ENCODE data around the gene SMPD2. TPM values are rescaled to one million over a fixed set of nuclear protein-coding genes. Genes with fewer than 3 reads are reported as not detected.
"Not testable (repeated sequence)": the region's sequence is repeated elsewhere in the genome, so short reads cannot be mapped to it uniquely, and the experiment has no call there.

Gene SMPD2
- total RNA-seq, 2 donors from 2014 or later, result 5.5 TPM

DNA sequence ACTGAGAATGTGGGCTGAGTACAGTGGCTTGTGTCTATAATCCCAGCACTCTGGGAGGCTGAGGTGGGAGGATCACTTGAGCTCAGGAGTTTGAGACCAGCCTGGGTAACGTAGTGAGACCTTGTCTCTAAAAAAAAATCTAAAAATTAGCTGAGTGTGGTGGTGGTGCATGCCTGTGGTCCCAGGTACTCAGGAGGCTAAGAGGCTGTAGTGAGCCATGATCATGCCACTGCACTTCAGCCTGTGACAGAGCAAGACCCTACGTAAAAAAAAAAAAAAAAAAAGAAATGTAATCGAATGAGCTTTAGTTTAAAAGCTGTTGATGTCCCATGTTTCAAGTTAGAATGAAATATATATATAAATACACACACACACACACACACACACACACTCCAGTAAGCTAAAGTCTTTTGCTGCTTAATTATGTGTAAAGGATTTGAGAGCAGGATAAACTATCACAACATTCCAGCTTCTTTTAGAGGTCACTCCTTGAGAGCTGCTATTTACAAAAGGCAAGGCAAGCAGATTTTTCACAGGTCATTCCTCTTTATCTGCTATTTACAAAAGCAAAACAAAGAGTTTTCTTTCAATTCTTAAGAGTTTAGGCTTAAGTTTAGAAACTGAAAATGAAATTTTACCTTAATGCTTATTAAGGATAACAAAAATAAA, 19.8 kb downstream of the SMPD2 start:
- no peak overlapping the region for H3K27ac ChIP-seq
- no peaks in the 10 kb centered on the region for H3K27me3 ChIP-seq
- TF ChIP-seq, protein P1, sequence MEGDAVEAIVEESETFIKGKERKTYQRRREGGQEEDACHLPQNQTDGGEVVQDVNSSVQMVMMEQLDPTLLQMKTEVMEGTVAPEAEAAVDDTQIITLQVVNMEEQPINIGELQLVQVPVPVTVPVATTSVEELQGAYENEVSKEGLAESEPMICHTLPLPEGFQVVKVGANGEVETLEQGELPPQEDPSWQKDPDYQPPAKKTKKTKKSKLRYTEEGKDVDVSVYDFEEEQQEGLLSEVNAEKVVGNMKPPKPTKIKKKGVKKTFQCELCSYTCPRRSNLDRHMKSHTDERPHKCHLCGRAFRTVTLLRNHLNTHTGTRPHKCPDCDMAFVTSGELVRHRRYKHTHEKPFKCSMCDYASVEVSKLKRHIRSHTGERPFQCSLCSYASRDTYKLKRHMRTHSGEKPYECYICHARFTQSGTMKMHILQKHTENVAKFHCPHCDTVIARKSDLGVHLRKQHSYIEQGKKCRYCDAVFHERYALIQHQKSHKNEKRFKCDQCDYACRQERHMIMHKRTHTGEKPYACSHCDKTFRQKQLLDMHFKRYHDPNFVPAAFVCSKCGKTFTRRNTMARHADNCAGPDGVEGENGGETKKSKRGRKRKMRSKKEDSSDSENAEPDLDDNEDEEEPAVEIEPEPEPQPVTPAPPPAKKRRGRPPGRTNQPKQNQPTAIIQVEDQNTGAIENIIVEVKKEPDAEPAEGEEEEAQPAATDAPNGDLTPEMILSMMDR (IDR thresholded peaks at IDR 0.05), result no peak

DNA sequence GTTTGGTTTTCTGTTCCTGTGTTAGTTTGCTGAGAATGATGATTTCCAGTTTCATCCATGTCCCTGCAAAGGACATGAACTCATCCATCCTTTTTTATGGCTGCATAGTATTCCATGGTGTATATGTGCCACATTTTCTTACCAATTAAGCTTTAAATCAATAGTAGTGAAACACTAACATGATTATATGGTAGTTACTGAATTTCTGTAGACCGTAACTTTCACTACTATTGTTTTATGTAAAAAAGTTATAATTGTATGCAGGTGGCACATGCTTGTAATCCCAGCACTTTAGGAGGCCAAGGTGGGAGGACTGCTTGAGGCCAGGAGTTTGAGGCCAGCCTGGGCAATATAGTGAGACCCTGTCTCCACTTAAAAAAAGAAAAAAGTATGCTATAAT, 20.7 kb downstream of the SMPD2 start:
- H3K27me3 ChIP-seq; H3K4me3 ChIP-seq; H3K27ac ChIP-seq; DNase-seq (ENCODE audit: low spot score); H3K9me3 ChIP-seq: not testable (repeated sequence)
- Histone ChIP-seq H3K36me3 (peaks cover 34% of the 10 kb centered on the region), H3K4me1 (peaks cover 0 to 18% of the 10 kb centered on the region in 2 donors)

More for the DNA sequence above, 19.8 kb downstream of the SMPD2 start:
- Histone ChIP-seq H3K9me3 (no peaks in the 10 kb centered on the region), H3K4me3 (no peak overlapping the region), H3K36me3 (peaks cover 25% of the 10 kb centered on the region), H3K4me1 (peaks cover 0 to 18% of the 10 kb centered on the region in 2 donors)
- no peak for DNase-seq (ENCODE audit: low spot score)

GRCh38 chr6:109461733-109462526, 21.4 kb downstream of the SMPD2 start:
- Histone ChIP-seq H3K27me3 (no peaks in the 10 kb centered on the region), H3K4me3 (no peak overlapping the region), H3K4me1 (peaks cover 0 to 15% of the 10 kb centered on the region in 2 donors), H3K9me3 (no peaks in the 10 kb centered on the region), H3K27ac (no peak overlapping the region), H3K36me3 (peaks cover 41% of the 10 kb centered on the region)
- TF ChIP-seq, protein P1 (IDR thresholded peaks at IDR 0.05), result no peak
- DNase-seq (ENCODE audit: low spot score), result no peak

DNA sequence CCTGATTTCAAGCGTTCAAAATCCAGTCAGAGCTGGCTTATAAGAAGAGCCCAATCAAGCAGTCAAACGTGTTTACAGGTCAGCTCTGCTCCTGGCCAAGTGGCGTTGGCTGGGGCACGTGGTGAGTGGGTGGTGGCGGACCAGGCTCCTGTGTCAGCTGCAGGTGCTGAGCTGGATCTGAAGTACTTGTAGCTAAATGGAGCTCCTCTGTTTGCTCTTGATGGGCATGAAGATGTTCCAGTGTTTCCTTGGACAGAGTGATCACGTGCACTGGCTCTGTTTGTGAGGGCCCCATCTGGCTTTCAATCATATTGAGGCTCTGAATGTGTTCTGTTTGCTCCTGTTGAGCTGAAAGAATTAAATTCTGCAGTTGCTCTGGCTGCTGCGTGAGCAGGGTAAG, 25.2 kb downstream of the SMPD2 start:
- peaks cover 0 to 7% of the 10 kb centered on the region in 2 donors for H3K4me1 ChIP-seq
- H3K9me3 ChIP-seq, result no peaks in the 10 kb centered on the region
- peaks cover 52% of the 10 kb centered on the region for H3K36me3 ChIP-seq
- TF ChIP-seq, protein P1 (IDR thresholded peaks at IDR 0.05), result no peak
- H3K4me3 ChIP-seq, result no peak overlapping the region
- H3K27me3 ChIP-seq, result no peaks in the 10 kb centered on the region
- peak overlapping the region in 1 of 2 donors; percentile 48 for H3K27ac ChIP-seq
- DNase-seq (ENCODE audit: low spot score), result no peak

- Histone ChIP-seq H3K4me3 (no peak overlapping the region), H3K4me1 (peaks cover 0 to 7% of the 10 kb centered on the region in 2 donors), H3K36me3 (peaks cover 55% of the 10 kb centered on the region), H3K27me3 (no peaks in the 10 kb centered on the region), H3K9me3 (no peaks in the 10 kb centered on the region), H3K27ac (peak overlapping the region in 1 of 2 donors; percentile 48)
- TF ChIP-seq, protein P1 (IDR thresholded peaks at IDR 0.05), result no peak
- no peak for DNase-seq (ENCODE audit: low spot score)
These were observed 25.8 kb downstream of the SMPD2 start for GRCh38 chr6:109466212-109466923.

- peaks cover 56% of the 10 kb centered on the region for H3K36me3 ChIP-seq
- no peak overlapping the region for H3K27ac ChIP-seq
- no peak overlapping the region for H3K4me3 ChIP-seq
These were observed 27.2 kb downstream of the SMPD2 start for GRCh38 chr6:109467696-109468095.

More at GRCh38 chr6:109467696-109468095, 27.2 kb downstream of the SMPD2 start:
- TF ChIP-seq, protein P1 (IDR thresholded peaks at IDR 0.05), result no peak
- no peaks in the 10 kb centered on the region for H3K27me3 ChIP-seq
- no peak for DNase-seq (ENCODE audit: low spot score)
- no peaks in the 10 kb centered on the region for H3K9me3 ChIP-seq
- peaks cover 0 to 7% of the 10 kb centered on the region in 2 donors for H3K4me1 ChIP-seq

Data from right atrium auricular region (tissue), 2 donors.